HG03095 (cell line): ENCODE measurements around the gene SBF1.
"Not testable (repeated sequence)": the region's sequence is repeated elsewhere in the genome, so short reads cannot be mapped to it uniquely, and the experiment has no call there.

Experiments used
- ATAC-seq: cut with Tn5 transposase; IDR thresholded peaks from one replicate; pipeline ENCODE4 v1.9.1; 2021; ENCODE audit warnings: moderate library complexity; ENCODE audit not compliant: unreplicated experiment

The SBF1 gene

DNA sequence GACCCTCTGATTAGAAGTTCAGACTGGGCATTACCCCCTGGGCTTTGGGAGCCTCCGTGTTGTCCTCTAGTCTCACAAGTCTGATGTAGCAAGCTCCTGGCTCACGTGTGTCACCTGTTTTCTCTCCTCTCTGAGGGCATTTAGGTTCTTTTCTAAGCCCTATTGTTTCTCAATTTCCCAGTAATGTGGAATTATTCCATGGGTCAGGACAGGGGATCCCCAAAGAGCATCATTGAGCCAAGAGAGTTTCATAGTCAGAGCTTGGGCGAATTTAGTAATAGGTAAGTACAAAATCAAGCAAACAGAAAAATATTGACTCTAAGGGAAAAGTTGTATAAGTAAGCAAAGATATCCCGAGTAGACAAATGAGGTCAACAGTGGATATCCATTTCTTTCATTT is 74.4 kb downstream of the SBF1 start:
- ATAC-seq = no peak

DNA sequence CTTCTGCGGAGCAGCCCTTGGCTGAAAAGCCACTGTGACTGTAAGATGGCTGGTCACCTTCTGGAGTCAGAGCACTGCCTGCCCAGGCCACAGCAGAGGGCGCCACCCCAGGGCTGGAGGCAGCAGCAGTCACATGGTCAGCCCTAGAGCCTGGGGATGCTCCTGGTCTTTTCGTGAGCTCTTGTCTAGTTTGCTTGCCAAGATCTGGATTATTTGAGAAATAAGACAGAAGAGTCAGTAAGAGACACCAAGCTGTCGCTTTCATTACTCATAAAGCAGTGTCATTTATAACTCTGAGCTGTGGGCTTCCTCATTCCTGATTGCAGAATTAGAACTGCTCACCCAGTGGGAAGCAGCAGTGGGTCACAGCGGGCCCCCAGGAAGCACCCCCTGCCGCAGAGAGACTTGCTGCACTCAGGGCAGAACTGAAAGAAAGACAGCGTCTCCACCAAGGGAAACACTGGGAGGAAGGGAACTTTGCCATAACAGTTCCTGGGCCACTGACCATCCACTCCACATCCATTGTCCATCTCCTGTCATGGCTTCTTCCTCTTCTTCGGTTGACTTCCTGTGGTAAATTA is 75.0 kb downstream of the SBF1 start:
- ATAC-seq = no peak

DNA sequence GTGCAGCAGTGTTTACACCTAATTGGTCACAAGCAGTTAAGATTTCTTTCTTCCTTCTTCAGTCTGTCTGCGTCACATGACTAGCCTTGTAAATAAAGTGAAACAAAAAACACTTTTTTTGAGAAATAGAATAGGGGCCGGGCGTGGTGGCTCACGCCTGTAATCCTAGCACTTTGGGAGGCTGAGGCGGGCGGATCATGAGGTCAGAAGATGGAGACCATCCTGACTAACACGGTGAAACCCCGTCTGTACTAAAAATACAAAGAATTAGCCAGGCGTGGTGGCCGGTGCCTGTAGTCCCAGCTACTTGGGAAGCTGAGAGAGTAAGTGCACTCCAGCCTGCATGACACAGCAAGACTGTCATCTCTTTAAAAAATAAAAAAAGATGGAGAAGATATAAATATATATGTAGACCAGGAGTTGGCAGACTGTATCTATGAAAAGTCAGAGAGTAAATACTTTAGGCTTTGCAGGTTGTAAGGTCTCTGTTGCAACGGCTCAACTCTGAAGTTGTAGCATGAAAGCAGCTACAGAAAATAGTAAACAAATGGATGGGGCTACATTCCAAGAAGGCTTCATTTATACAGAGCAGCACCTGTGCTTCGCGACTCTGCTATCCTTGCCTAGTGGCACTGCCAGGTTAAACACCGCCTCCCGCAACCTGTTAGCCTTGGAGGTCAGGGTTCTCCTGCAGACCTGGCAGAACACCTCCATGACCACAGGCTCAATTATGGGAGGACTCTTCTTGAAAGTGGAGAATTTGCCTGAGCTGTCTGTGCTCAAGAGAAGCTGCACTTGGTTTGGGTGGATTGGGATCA is 75.8 kb downstream of the SBF1 start:
- no peak for ATAC-seq

DNA sequence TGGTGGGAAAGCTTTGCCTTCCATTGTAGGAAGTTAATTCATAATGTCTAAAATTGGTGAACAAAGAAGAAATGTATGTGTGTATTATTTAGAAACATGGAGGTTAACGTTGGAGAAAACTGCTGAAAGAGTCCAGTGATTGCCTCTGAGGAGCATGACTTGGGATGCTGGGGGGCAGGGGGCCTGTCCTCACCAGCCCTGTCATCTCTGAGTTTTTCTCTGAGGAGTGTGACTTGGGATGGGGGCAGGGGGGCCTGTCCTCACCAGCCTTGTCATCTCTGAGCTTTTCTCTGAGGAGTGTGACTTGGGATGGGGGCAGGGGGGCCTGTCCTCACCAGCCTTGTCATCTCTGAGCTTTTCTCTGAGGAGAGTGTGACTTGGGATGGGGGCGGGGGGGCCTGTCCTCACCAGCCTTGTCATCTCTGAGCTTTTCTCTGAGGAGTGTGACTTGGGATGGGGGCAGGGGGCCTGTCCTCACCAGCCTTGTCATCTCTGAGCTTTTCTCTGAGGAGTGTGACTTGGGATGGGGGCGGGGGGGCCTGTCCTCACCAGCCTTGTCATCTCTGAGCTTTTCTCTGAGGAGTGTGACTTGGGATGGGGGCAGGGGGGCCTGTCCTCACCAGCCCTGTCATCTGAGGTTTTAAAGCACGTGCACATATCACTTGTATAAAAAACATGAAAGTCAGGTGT is 77.3 kb downstream of the SBF1 start:
- ATAC-seq = not testable (repeated sequence)

DNA sequence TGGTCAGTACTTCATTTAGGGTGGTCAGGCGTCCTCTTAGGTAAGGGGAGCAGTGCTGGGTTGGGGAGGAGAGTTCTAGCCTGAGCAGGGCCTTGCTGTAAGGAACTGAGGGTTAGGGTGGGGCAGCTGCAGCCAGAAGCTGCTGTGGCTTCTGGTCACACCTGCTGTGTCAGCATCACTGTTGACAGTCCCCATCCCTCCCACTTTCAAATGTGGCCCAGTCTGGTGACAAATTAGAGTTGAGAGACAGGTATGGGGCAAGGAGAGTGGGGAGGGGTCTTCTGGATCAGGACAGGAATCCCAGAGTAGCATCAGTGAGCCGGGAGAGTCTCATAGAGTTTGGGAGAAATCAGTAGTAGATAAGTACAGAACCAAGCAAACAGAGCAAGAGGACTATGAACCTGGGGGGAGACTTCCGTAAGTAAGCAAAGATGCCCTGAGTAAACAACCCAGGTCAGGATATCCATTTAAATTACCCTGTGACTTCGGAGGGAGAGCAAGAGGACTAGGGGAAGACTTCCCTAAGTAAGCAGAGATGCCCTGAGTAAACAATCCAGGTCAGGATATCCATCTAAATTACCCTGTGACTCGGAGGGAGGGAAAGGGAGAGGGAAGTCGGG is 78.0 kb downstream of the SBF1 start:
- no peak for ATAC-seq
